ENCODE results near the gene TAS1R1.

DNA sequence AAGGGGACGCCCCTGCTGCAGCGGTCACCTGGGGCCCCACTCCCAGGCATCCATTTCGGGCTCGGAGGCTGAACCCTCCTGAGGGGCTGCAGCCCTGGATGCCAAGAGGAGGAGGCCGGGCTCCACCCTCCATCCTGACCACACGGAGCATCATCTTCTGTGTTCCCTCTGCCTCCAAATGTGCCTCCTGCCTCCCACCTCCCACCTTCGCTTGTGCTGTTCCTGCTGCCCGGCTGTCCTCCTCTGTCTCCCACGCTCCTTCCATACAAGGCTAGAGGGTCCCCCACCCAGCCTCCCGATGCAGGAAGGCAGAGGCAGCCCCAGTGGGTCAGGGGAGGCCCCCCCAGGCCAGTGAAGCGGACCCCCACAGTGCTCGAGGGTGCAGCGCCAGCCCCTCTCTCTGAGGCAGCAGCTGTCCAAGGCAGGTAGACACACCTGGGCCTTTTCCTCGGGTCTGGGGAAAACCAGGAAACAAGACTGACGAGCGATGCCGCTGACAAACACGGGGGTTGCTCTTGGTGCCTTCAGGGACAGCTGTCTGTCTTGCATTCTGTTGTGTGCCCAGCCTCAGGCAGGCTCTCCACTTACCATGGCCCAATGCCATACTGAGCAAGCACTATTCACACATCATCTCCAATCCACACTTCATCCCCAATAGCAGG, 46.8 kb upstream of the TAS1R1 start:
- TF ChIP-seq, protein P1, sequence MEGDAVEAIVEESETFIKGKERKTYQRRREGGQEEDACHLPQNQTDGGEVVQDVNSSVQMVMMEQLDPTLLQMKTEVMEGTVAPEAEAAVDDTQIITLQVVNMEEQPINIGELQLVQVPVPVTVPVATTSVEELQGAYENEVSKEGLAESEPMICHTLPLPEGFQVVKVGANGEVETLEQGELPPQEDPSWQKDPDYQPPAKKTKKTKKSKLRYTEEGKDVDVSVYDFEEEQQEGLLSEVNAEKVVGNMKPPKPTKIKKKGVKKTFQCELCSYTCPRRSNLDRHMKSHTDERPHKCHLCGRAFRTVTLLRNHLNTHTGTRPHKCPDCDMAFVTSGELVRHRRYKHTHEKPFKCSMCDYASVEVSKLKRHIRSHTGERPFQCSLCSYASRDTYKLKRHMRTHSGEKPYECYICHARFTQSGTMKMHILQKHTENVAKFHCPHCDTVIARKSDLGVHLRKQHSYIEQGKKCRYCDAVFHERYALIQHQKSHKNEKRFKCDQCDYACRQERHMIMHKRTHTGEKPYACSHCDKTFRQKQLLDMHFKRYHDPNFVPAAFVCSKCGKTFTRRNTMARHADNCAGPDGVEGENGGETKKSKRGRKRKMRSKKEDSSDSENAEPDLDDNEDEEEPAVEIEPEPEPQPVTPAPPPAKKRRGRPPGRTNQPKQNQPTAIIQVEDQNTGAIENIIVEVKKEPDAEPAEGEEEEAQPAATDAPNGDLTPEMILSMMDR (IDR thresholded peaks at IDR 0.05), result no peak
- no peak for TF ChIP-seq SIN3A (IDR thresholded peaks at IDR 0.05; ENCODE audit: borderline replicate concordance, insufficient read depth, low read depth, low read length)
- TF ChIP-seq, protein P2, sequence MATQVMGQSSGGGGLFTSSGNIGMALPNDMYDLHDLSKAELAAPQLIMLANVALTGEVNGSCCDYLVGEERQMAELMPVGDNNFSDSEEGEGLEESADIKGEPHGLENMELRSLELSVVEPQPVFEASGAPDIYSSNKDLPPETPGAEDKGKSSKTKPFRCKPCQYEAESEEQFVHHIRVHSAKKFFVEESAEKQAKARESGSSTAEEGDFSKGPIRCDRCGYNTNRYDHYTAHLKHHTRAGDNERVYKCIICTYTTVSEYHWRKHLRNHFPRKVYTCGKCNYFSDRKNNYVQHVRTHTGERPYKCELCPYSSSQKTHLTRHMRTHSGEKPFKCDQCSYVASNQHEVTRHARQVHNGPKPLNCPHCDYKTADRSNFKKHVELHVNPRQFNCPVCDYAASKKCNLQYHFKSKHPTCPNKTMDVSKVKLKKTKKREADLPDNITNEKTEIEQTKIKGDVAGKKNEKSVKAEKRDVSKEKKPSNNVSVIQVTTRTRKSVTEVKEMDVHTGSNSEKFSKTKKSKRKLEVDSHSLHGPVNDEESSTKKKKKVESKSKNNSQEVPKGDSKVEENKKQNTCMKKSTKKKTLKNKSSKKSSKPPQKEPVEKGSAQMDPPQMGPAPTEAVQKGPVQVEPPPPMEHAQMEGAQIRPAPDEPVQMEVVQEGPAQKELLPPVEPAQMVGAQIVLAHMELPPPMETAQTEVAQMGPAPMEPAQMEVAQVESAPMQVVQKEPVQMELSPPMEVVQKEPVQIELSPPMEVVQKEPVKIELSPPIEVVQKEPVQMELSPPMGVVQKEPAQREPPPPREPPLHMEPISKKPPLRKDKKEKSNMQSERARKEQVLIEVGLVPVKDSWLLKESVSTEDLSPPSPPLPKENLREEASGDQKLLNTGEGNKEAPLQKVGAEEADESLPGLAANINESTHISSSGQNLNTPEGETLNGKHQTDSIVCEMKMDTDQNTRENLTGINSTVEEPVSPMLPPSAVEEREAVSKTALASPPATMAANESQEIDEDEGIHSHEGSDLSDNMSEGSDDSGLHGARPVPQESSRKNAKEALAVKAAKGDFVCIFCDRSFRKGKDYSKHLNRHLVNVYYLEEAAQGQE (IDR thresholded peaks at IDR 0.05; ENCODE audit: insufficient read depth in 1 of 2, low read depth in 2 of 2, low read length in 1 of 2), result no peak
- no peak for TF ChIP-seq POLR2AphosphoS5 (IDR thresholded peaks at IDR 0.05; ENCODE audit: low read depth, low read length)
- TF ChIP-seq TCF7L2 (IDR thresholded peaks at IDR 0.05; ENCODE audit: low read depth, low read length), result no peak

Data from Panc1 (cell line).